Measurements from ENCODE around the gene GLRA2.

The GLRA2 gene

GRCh38 chrX:14509325-14510057 lies 19.8 kb upstream of the GLRA2 start:
- no peak overlapping the region for H3K27ac ChIP-seq (ENCODE audit: low read depth, low read length)
- no peak overlapping the region for H3K9ac ChIP-seq (ENCODE audit: low read length)
- H3K4me1 ChIP-seq (ENCODE audit: control insufficient read depth, insufficient read depth, low read length) = no peaks in the 10 kb centered on the region
- peaks cover 10% of the 10 kb centered on the region; the same call in 1 of the 2 replicates for H3K27me3 ChIP-seq (ENCODE audit: control insufficient read depth, insufficient read depth, low read length)
- no peaks in the 10 kb centered on the region for H3K9me3 ChIP-seq (ENCODE audit: control insufficient read depth, insufficient read depth, low read depth, low read length)
- H3K36me3 ChIP-seq (ENCODE audit: control insufficient read depth, insufficient read depth, low read length) = no peaks in the 10 kb centered on the region
- H3K4me3 ChIP-seq (ENCODE audit: low read depth, low read length) = no peak overlapping the region

GRCh38 chrX:14528629-14529289 lies 577 bp upstream of the GLRA2 start:
- peaks cover 5% of the 10 kb centered on the region; the same call in 1 of the 2 replicates for H3K27me3 ChIP-seq (ENCODE audit: control insufficient read depth, insufficient read depth, low read length)
- H3K4me3 ChIP-seq (ENCODE audit: low read depth, low read length) = peak overlapping the region; percentile 57
- H3K36me3 ChIP-seq (ENCODE audit: control insufficient read depth, insufficient read depth, low read length) = no peaks in the 10 kb centered on the region
- H3K9ac ChIP-seq (ENCODE audit: low read length) = no peak overlapping the region
- H3K9me3 ChIP-seq (ENCODE audit: control insufficient read depth, insufficient read depth, low read depth, low read length) = no peaks in the 10 kb centered on the region
- H3K27ac ChIP-seq (ENCODE audit: low read depth, low read length) = no peak overlapping the region
- peaks cover 3% of the 10 kb centered on the region; the same call in 1 of the 2 replicates for H3K4me1 ChIP-seq (ENCODE audit: control insufficient read depth, insufficient read depth, low read length)

GRCh38 chrX:14533867-14534266 lies 4.5 kb downstream of the GLRA2 start:
- Histone ChIP-seq H3K27ac (ENCODE audit: low read depth, low read length) (no peak overlapping the region), H3K4me1 (ENCODE audit: control insufficient read depth, insufficient read depth, low read length) (no peaks in the 10 kb centered on the region), H3K36me3 (ENCODE audit: control insufficient read depth, insufficient read depth, low read length) (no peaks in the 10 kb centered on the region)

GRCh38 chrX:14546190-14546589 lies 16.9 kb downstream of the GLRA2 start:
- no peak overlapping the region for H3K9ac ChIP-seq (ENCODE audit: low read length)
- H3K36me3 ChIP-seq (ENCODE audit: control insufficient read depth, insufficient read depth, low read length) = no peaks in the 10 kb centered on the region
- no peaks in the 10 kb centered on the region for H3K9me3 ChIP-seq (ENCODE audit: control insufficient read depth, insufficient read depth, low read depth, low read length)
- H3K27ac ChIP-seq (ENCODE audit: low read depth, low read length) = no peak overlapping the region
- H3K4me3 ChIP-seq (ENCODE audit: low read depth, low read length) = no peak overlapping the region
- H3K4me1 ChIP-seq (ENCODE audit: control insufficient read depth, insufficient read depth, low read length) = no peaks in the 10 kb centered on the region
- peaks cover 10% of the 10 kb centered on the region; the same call in 1 of the 2 replicates for H3K27me3 ChIP-seq (ENCODE audit: control insufficient read depth, insufficient read depth, low read length)

More at GRCh38 chrX:14533867-14534266, 4.5 kb downstream of the GLRA2 start:
- Histone ChIP-seq H3K4me3 (ENCODE audit: low read depth, low read length) (no peak overlapping the region), H3K9me3 (ENCODE audit: control insufficient read depth, insufficient read depth, low read depth, low read length) (no peaks in the 10 kb centered on the region), H3K27me3 (ENCODE audit: control insufficient read depth, insufficient read depth, low read length) (peaks cover 21% of the 10 kb centered on the region; the same call in 1 of the 2 replicates), H3K9ac (ENCODE audit: low read length) (no peak overlapping the region)

GRCh38 chrX:14554131-14554715 lies 24.9 kb downstream of the GLRA2 start:
- Histone ChIP-seq H3K9me3 (ENCODE audit: control insufficient read depth, insufficient read depth, low read depth, low read length) (no peaks in the 10 kb centered on the region), H3K4me1 (ENCODE audit: control insufficient read depth, insufficient read depth, low read length) (no peaks in the 10 kb centered on the region)

GRCh38 chrX:14564058-14564457 lies 34.7 kb downstream of the GLRA2 start:
- Histone ChIP-seq H3K9ac (ENCODE audit: low read length) (no peak overlapping the region), H3K4me3 (ENCODE audit: low read depth, low read length) (no peak overlapping the region), H3K36me3 (ENCODE audit: control insufficient read depth, insufficient read depth, low read length) (no peaks in the 10 kb centered on the region), H3K27ac (ENCODE audit: low read depth, low read length) (no peak overlapping the region), H3K4me1 (ENCODE audit: control insufficient read depth, insufficient read depth, low read length) (no peaks in the 10 kb centered on the region), H3K9me3 (ENCODE audit: control insufficient read depth, insufficient read depth, low read depth, low read length) (peaks cover 19% of the 10 kb centered on the region), H3K27me3 (ENCODE audit: control insufficient read depth, insufficient read depth, low read length) (no peaks in the 10 kb centered on the region)

More at GRCh38 chrX:14554131-14554715, 24.9 kb downstream of the GLRA2 start:
- Histone ChIP-seq H3K27me3 (ENCODE audit: control insufficient read depth, insufficient read depth, low read length) (peaks cover 13% of the 10 kb centered on the region; the same call in 1 of the 2 replicates), H3K27ac (ENCODE audit: low read depth, low read length) (no peak overlapping the region), H3K9ac (ENCODE audit: low read length) (no peak overlapping the region), H3K4me3 (ENCODE audit: low read depth, low read length) (no peak overlapping the region), H3K36me3 (ENCODE audit: control insufficient read depth, insufficient read depth, low read length) (no peaks in the 10 kb centered on the region)

GRCh38 chrX:14573161-14573560 lies 43.8 kb downstream of the GLRA2 start:
- no peaks in the 10 kb centered on the region for H3K9me3 ChIP-seq (ENCODE audit: control insufficient read depth, insufficient read depth, low read depth, low read length)
- H3K27me3 ChIP-seq (ENCODE audit: control insufficient read depth, insufficient read depth, low read length) = no peaks in the 10 kb centered on the region; the same call in 1 of the 2 replicates
- no peaks in the 10 kb centered on the region for H3K36me3 ChIP-seq (ENCODE audit: control insufficient read depth, insufficient read depth, low read length)
- no peak overlapping the region for H3K4me3 ChIP-seq (ENCODE audit: low read depth, low read length)
- H3K4me1 ChIP-seq (ENCODE audit: control insufficient read depth, insufficient read depth, low read length) = no peaks in the 10 kb centered on the region
- H3K9ac ChIP-seq (ENCODE audit: low read length) = no peak overlapping the region
- H3K27ac ChIP-seq (ENCODE audit: low read depth, low read length) = no peak overlapping the region

- H3K27ac ChIP-seq (ENCODE audit: low read depth, low read length) = no peak overlapping the region
- H3K27me3 ChIP-seq (ENCODE audit: control insufficient read depth, insufficient read depth, low read length) = no peaks in the 10 kb centered on the region; the same call in 1 of the 2 replicates
- H3K9ac ChIP-seq (ENCODE audit: low read length) = no peak overlapping the region
- no peaks in the 10 kb centered on the region for H3K36me3 ChIP-seq (ENCODE audit: control insufficient read depth, insufficient read depth, low read length)
- no peaks in the 10 kb centered on the region for H3K4me1 ChIP-seq (ENCODE audit: control insufficient read depth, insufficient read depth, low read length)
- H3K4me3 ChIP-seq (ENCODE audit: low read depth, low read length) = no peak overlapping the region
- no peaks in the 10 kb centered on the region for H3K9me3 ChIP-seq (ENCODE audit: control insufficient read depth, insufficient read depth, low read depth, low read length)
Measured at GRCh38 chrX:14581081-14581480, 51.7 kb downstream of the GLRA2 start.

GRCh38 chrX:14584548-14584947 lies 55.2 kb downstream of the GLRA2 start:
- Histone ChIP-seq H3K27me3 (ENCODE audit: control insufficient read depth, insufficient read depth, low read length) (no peaks in the 10 kb centered on the region; the same call in 1 of the 2 replicates), H3K9me3 (ENCODE audit: control insufficient read depth, insufficient read depth, low read depth, low read length) (no peaks in the 10 kb centered on the region), H3K4me3 (ENCODE audit: low read depth, low read length) (no peak overlapping the region), H3K9ac (ENCODE audit: low read length) (no peak overlapping the region), H3K4me1 (ENCODE audit: control insufficient read depth, insufficient read depth, low read length) (no peaks in the 10 kb centered on the region), H3K36me3 (ENCODE audit: control insufficient read depth, insufficient read depth, low read length) (no peaks in the 10 kb centered on the region), H3K27ac (ENCODE audit: low read depth, low read length) (no peak overlapping the region)

GRCh38 chrX:14590216-14590615 lies 60.9 kb downstream of the GLRA2 start:
- Histone ChIP-seq H3K4me1 (ENCODE audit: control insufficient read depth, insufficient read depth, low read length) (no peaks in the 10 kb centered on the region), H3K9ac (ENCODE audit: low read length) (no peak overlapping the region), H3K27me3 (ENCODE audit: control insufficient read depth, insufficient read depth, low read length) (no peaks in the 10 kb centered on the region; the same call in 1 of the 2 replicates), H3K36me3 (ENCODE audit: control insufficient read depth, insufficient read depth, low read length) (no peaks in the 10 kb centered on the region), H3K9me3 (ENCODE audit: control insufficient read depth, insufficient read depth, low read depth, low read length) (no peaks in the 10 kb centered on the region), H3K4me3 (ENCODE audit: low read depth, low read length) (no peak overlapping the region), H3K27ac (ENCODE audit: low read depth, low read length) (no peak overlapping the region)

Measured in HUES6 (cell line).